Breast epithelium (tissue), 4 donors: ENCODE measurements around the gene PPCDC. TPM values are rescaled to one million over a fixed set of nuclear protein-coding genes. Genes with fewer than 3 reads are reported as not detected.

Experiments
- DNase-seq, 2 donors: peaks; one replicate each; pipeline ENCODE4 v3.0.0-alpha.2; 2019; ENCODE audit warnings: low spot score in 2 of 2
- H3K27ac ChIP-seq, 2 donors: fragments of 200-600 bp; sonication (generic) in 1 of 2; one replicate each; pipeline ENCODE4 v1.5.1; 2016 to 2019; ENCODE audit warnings: mild to moderate bottlenecking in 1 of 2
- H3K27me3 ChIP-seq, 2 donors: fragments of 200-600 bp; sonication (generic) in 1 of 2; one replicate each; pipeline versions ENCODE4 v1.5.1 to v1.6.0; 2017 to 2019; ENCODE audit warnings: control low read depth in 1 of 2, mild to moderate bottlenecking in 1 of 2
- H3K36me3 ChIP-seq: fragments of 200-600 bp; one replicate; pipeline ENCODE4 v1.5.1; 2019
- H3K4me1 ChIP-seq, 2 donors: fragments of 200-600 bp; sonication (generic); one replicate each; pipeline ENCODE4 v1.5.1; 2016 to 2019; ENCODE audit warnings: control low read depth in 1 of 2
- H3K4me3 ChIP-seq, 3 donors: fragments of 200-600 bp; sonication (generic); 1 replicate in 2 of 3; 2 replicates in 1 of 3; pipeline ENCODE4 v1.5.1; 2016 to 2019; ENCODE audit warnings: mild to moderate bottlenecking in 3 of 3, moderate library complexity in 2 of 3
- H3K9me3 ChIP-seq, 2 donors: fragments of 200-600 bp; sonication (generic) in 1 of 2; one replicate each; pipeline ENCODE4 v1.5.1; 2016 to 2019; ENCODE audit warnings: control low read depth in 1 of 2
- POLR2A ChIP-seq: fragments of 450-650 bp; IDR thresholded peaks from one replicate; pipeline ENCODE4 v1.6.1; 2016; ENCODE audit warnings: antibody characterized with exemption, mild to moderate bottlenecking, moderate library complexity
- POLR2AphosphoS5 ChIP-seq, 3 donors: sonication (generic); formaldehyde crosslinking; IDR thresholded peaks; one replicate each; pipeline ENCODE4 v1.6.1; 2017; ENCODE audit warnings: antibody characterized with exemption in 3 of 3
- intact Hi-C: fragments of 100-400 bp; cut with DNase I; formaldehyde crosslinking; loops from one replicate; pipeline ENCODE4 v1.15.1; 2023; ENCODE audit warnings: low total_unique reads
- total RNA-seq, 3 donors: library from RNA; depleted of rRNA; stranded (reverse); fragments of >200 nt; gene quantifications; one replicate each; pipeline ENCODE4 v1.1.0, GENCODE V29; 2016
- TF ChIP-seq, protein P1 (sequence below), 3 donors: fragments of 450-650 bp; IDR thresholded peaks; one replicate each; pipeline ENCODE4 v1.5.1; 2016 to 2017; ENCODE audit warnings: antibody characterized with exemption in 3 of 3, mild to moderate bottlenecking in 3 of 3, moderate library complexity in 3 of 3

PPCDC gene
- total RNA-seq, 3 donors from 2014 or later, result 17.3 to 19.0 (median 18.9) TPM

GRCh38 chr15:75065467-75065850, 42.1 kb downstream of the PPCDC start:
- Histone ChIP-seq H3K4me3 (no peak overlapping the region), H3K4me1 (no peaks in the 10 kb centered on the region), H3K27me3 (no peaks in the 10 kb centered on the region), H3K27ac (no peak overlapping the region), H3K36me3 (no peaks in the 10 kb centered on the region), H3K9me3 (no peaks in the 10 kb centered on the region)
- intact Hi-C loops, result no loop called here
- TF ChIP-seq, protein P1, sequence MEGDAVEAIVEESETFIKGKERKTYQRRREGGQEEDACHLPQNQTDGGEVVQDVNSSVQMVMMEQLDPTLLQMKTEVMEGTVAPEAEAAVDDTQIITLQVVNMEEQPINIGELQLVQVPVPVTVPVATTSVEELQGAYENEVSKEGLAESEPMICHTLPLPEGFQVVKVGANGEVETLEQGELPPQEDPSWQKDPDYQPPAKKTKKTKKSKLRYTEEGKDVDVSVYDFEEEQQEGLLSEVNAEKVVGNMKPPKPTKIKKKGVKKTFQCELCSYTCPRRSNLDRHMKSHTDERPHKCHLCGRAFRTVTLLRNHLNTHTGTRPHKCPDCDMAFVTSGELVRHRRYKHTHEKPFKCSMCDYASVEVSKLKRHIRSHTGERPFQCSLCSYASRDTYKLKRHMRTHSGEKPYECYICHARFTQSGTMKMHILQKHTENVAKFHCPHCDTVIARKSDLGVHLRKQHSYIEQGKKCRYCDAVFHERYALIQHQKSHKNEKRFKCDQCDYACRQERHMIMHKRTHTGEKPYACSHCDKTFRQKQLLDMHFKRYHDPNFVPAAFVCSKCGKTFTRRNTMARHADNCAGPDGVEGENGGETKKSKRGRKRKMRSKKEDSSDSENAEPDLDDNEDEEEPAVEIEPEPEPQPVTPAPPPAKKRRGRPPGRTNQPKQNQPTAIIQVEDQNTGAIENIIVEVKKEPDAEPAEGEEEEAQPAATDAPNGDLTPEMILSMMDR (IDR thresholded peaks at IDR 0.05), result no peak
- TF ChIP-seq POLR2AphosphoS5 (IDR thresholded peaks at IDR 0.05) (no peak), POLR2A (no peak)
- no peak for DNase-seq

DNA sequence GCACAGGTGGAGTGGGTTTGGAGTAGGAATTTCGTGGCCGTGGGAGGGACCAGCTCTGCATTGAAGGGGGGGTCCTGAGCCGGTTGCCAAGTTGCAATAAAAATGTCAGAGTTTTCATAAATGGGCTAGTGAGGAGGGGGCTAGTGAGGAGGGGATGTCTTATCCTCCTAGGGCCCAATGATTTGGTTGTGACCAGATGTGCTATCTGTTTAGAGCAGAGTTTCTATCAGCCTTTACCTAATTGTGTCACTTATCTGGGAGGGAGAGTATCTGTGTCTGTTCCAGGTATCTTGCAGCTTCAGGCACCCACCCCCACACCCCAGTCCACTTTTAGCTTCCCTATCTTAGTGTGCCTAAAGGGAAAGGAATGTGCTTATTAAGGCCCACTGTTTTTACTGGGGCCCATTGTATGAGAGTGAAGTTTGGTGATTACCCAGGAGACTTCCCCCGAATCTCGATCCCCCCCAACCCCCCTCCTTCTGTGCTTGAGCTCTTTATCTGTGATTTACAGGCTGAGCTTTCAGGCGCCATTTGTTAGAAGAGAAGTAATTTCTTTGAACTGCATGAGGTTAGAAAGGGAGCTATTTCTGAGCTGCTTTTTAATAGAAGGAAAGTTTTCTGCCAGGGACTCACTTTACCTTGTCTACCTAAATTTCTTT, 42.6 kb downstream of the PPCDC start:
- no peak for TF ChIP-seq POLR2A
- no peak for TF ChIP-seq POLR2AphosphoS5 (IDR thresholded peaks at IDR 0.05)
- TF ChIP-seq, protein P1 (IDR thresholded peaks at IDR 0.05), result no peak
- Histone ChIP-seq H3K27ac (no peak overlapping the region), H3K36me3 (no peaks in the 10 kb centered on the region)

DNA sequence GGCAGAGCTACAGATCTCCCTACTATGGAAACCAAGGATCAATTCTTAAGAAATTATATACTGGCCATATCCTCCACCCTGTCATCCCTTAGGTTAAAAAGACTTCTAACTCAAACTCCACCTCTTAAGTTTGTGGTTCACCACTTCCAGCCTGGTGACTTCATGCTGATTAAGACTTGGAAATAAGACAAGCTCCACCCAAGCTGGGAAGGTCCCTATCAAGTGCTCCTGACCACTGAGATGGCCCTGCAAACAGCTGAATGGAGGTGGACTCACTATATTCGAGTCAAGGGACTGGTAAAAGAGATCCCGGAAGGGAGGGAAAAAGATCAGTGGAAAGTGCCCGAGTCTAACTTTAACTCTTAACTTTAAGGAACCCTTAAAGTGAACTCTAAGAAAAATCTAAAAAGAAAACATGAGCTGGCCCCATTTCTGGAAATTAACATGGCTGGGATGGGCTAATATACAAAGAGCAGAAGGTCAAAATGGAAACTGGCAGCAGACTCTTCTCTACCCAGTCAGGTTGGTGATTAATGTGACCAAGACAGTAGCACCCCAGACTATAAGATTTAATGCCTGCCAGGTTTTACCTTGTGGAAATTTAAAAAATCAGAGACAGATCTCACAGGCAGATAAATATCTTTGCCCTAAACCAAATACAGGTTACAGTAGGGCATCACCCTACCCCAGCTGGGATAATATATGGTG, 43.9 kb downstream of the PPCDC start:
- DNase-seq, result no peak
- H3K9me3 ChIP-seq, result no peaks in the 10 kb centered on the region
- intact Hi-C loops, result no loop called here
- no peak overlapping the region for H3K4me3 ChIP-seq
- no peaks in the 10 kb centered on the region for H3K36me3 ChIP-seq
- H3K27ac ChIP-seq, result no peak overlapping the region
- no peaks in the 10 kb centered on the region for H3K4me1 ChIP-seq
- no peaks in the 10 kb centered on the region for H3K27me3 ChIP-seq
- no peak for TF ChIP-seq POLR2AphosphoS5 (IDR thresholded peaks at IDR 0.05)
- no peak for TF ChIP-seq POLR2A
- TF ChIP-seq, protein P1 (IDR thresholded peaks at IDR 0.05), result no peak

More for the DNA sequence above, 42.6 kb downstream of the PPCDC start:
- intact Hi-C loops, result no loop called here
- Histone ChIP-seq H3K4me1 (no peaks in the 10 kb centered on the region), H3K4me3 (no peak overlapping the region), H3K27me3 (no peaks in the 10 kb centered on the region), H3K9me3 (no peaks in the 10 kb centered on the region)
- no peak for DNase-seq

DNA sequence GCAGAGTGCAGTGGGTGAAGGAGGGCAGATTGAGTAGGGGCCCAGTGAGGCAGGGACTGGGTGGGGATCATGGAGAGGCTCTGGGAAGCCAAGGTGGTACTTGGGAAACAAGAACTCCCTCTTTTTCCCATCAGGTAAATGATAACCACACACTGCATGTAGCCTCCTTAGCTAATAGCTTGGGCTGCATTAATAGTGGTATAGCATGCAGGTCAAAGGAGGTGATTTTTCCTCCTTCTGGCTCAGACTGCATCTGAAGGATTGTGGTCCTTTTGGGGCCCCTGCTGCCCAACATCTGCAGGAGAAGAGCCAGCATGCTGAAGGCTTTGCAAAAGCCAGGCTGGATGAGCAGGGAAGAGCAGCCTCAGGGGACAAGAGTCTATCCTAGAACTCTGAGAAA, 45.4 kb downstream of the PPCDC start:
- Histone ChIP-seq H3K36me3 (no peaks in the 10 kb centered on the region), H3K4me1 (no peaks in the 10 kb centered on the region), H3K9me3 (no peaks in the 10 kb centered on the region), H3K4me3 (no peak overlapping the region), H3K27ac (no peak overlapping the region), H3K27me3 (no peaks in the 10 kb centered on the region)
- TF ChIP-seq POLR2A, result no peak
- no peak for TF ChIP-seq POLR2AphosphoS5 (IDR thresholded peaks at IDR 0.05)
- TF ChIP-seq, protein P1 (IDR thresholded peaks at IDR 0.05), result no peak
- no peak for DNase-seq
- intact Hi-C loops, result no loop called here

DNA sequence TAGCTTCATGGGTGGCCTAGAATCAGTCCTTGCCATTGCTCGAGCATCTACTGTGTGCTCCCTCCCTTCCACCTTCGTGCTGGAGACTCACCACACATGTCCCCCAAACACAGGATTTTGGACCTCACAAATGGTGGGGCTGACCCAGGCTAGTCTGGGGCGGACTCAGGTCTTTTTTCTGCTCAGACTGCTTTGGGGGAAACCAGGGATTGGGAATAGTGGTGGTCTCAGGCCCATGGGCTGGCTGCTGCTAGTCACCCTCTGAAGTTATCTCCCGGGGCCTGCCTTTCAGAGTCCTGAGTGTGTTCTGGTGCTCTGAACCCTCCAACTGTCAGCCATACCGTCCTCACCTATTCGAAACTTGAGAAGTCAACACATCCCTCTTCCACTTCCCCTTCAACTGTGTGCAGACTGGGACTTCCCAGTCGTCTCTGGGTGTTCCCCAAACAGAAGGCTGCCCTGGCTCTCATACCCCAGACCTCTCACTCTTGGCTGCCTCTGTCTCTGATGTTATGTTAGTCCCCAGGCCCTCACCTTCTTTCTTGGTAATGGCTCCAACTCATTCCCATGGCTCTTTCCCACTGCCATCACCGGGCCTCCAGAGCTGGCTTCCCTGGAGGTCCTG, 46.0 kb downstream of the PPCDC start:
- intact Hi-C loops, result no loop called here
- H3K9me3 ChIP-seq, result no peaks in the 10 kb centered on the region
- DNase-seq, result no peak

More for the DNA sequence above, 46.0 kb downstream of the PPCDC start:
- no peak overlapping the region for H3K4me3 ChIP-seq
- no peaks in the 10 kb centered on the region for H3K36me3 ChIP-seq
- H3K27ac ChIP-seq, result no peak overlapping the region
- TF ChIP-seq POLR2AphosphoS5 (IDR thresholded peaks at IDR 0.05) (no peak), POLR2A (no peak)
- TF ChIP-seq, protein P1 (IDR thresholded peaks at IDR 0.05), result no peak
- no peaks in the 10 kb centered on the region for H3K4me1 ChIP-seq
- no peaks in the 10 kb centered on the region for H3K27me3 ChIP-seq
